ENCODE data around the gene CRYBB3.
A peak's percentile ranks its signal among the peaks of the same experiment; 100 is the strongest.
"Not testable (repeated sequence)": the region's sequence is repeated elsewhere in the genome, so short reads cannot be mapped to it uniquely, and the experiment has no call there.

The CRYBB3 gene

DNA sequence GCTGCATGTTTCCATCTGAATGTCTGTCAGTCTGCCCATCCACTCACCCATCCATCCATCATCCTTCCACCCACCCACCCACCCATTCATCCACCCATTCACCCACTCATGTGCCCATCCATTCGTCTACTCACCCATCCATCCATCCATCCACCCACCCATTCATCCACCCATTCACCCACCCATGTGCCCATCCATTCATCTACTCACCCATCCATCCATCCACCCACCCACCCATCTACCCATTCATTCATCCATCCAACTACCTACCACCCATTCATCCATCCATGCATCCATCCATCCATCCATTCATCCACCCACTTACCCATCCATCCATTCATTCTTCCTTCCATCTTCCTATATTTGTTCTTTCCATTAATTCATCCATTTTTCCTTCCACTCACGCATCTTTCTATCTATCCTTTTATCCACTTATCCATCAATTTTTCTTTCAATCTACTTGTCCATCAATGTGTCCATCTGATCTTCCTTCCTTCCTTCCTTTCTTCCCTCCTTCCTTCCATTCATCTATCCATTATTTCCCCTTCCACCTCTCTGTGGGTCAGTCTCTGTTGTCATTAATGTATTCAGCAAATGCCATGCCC lies 8.0 kb downstream of the CRYBB3 start:
- no peak for DNase-seq

DNA sequence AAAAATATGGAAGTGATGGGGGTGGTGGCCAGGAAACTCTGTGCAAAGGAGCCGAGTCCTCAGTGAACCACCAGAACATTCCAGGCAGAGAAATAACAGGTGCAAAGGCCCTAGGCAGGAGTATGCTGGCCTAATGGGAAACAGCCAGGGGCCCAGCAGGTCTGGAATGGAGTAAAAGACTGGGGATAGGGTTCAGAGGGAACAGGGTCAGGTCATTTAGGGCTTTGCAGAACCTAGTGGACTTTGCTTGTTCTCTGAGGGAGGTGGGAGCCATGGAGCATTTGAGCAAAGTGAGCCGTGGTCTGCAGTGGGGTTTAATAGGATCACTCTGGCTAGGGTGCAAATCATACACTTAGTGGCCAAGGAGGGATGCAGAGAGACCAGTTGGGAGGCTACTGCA lies 8.7 kb downstream of the CRYBB3 start:
- no peak for DNase-seq

DNA sequence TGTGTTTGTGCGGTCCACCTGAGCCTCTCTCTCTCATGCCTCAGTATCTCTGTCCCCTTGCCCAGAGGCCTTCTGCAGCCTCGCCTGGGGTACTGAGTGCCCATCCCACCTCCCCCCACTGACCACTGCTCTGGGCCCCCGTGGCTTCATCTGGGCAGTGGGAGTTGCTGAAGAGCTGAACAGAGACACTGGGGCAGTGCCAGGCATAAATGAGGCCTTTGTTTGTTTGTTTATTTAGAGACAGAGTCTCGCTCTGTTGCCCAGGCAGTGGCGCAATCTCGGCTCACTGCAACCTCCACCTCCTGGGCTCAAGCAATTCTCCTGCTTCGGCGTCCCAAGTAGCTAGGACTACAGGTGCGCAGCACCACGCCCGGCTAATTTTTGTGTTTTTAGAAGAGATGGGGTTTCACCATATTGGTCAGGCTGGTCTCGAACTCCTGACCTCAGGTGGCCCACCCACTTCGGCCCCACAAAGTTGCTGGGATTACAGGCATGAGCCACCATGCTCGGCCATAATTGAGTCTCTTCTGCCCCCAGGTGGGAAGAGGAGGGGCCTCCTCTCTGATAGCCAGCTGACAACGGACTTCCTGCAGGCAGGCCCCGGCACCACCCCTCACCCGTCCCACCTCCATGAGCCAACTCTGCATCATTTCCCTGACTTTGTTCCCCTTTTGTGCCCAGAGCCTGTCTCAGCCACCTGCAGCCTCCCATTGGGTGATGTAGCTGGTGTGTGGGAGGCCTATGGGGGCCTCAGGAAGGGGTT lies 9.3 kb downstream of the CRYBB3 start:
- no peak for DNase-seq

DNA sequence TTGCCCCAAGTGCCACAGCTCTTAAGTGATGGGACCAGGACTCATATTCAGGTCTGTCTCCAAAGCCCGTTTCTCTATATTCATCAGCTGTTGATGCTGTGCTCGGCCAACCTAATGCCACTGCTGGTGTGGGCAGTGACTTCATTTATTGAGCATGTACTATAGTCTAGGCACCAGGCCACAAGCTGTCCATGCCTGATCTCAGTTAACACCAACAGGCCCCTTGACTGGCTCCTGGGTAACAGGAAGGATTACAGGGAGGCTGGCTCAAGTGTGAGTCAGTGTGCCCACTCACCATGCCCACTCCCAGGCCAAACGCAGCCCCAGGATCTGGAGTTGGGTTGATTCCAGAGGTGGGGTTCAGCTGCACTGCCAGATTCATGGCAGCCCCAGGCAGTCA lies 11.1 kb downstream of the CRYBB3 start:
- DNase-seq: no peak

DNA sequence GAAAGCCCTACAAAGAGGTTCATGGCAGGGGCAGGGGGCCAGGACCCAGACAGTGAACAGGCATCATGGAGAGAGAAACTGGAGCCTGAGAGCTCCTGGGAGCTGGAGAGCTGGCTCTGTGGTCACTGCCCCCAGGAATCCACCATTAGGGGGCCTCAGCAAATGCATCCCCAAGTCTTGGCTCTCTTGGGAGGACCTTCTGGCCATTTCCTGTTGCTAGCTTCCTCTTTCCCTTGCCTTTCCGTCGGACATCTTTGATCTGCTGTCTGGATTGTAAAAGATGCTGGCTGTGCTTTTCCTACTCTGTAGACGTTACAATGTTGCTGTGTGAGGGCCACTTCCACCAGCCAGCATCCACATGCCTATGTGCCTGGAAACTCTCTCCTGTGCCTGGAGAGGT lies 12.7 kb downstream of the CRYBB3 start:
- DNase-seq: no peak

DNA sequence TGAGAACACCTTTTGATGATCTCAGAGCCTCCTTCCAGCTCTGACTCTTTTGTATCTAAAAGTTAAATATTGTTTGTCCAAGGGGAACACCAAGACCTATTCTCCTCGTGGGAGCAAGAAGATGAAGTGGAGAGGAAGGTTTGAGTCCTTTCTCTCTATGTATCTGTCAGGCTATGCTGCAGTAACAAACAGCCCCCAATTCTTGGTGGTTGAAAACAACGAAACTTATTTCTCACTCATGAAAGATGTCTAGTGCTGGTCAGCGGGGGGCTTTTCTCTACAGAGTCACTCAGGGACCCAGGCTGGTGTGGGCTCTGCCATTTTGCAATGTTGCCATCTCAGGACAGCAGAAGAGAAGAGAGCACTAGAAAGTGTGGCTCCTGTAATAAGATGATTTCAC lies 13.6 kb downstream of the CRYBB3 start:
- DNase-seq: no peak

DNA sequence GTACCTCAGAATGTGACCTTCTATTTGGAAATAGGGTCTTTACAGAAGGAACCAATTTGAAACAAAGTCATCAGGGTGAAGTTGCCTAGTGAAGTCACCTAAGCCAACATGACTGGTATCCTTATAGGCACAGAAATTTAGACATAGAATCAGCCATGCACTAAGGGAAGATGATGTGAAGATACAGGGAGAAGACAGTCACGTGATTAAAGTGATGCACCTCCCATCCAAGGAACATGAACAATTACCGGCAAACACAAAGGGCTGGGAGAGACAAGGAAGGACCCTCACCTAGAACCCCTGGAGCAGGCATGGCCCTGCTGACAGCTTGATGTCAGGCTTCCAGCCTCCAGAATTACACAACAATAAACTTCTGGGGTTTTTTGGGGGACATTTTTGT lies 16.6 kb downstream of the CRYBB3 start:
- no peak for DNase-seq

DNA sequence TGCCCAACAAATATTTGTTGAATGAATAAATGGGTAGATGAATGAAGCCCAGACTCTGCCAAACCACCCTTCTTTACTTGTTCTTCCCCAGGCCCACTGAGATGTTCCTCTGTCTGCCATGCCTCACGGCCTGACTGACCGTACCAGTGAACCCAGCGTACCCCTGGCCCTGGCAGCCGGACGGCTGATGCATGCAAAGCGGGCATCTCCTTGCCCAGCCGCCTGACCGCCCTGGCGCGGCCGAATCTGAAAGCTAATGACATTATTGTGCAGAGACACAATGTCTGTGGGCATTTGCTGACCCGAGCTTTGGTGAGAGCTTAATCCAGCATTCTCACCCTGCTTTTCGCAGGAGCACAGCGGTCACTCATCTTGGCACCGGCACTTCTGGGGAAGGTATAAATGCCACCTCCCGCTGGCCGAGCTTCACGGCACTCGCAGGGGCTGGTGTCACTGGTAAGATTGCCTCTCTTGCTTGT lies 19.6 kb downstream of the CRYBB3 start, which contains the start of gene CRYBB2:
CRYBB2 (plus strand) TSS at position 429 of the 479 bp plus-strand sequence. CDS start 1,791 bp downstream, outside the sequence.
- DNase-seq: no peak

DNA sequence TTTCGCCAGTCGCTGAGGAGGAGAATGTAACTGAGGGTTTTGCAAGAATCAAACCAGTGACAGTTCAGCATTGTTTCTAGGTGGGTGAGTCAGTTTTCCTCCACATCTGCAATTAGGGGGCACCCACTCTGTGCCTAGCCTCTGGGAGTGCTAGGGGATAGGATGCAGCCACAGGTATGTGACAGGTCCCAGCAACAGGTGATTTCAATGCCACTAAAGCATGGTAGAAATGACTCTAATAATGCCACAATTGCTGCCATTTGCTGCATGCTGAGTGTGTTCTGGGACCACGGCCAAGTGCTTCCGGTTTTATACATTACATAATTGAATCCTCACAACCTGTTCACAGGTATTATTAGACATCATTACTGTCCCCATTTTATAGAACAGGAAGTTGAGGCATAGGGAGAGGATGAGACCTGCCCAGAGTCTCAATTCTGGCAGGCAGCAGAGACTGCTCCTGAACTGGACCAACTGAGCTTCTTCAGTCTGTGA lies 20.3 kb downstream of the CRYBB3 start:
- DNase-seq: no peak

DNA sequence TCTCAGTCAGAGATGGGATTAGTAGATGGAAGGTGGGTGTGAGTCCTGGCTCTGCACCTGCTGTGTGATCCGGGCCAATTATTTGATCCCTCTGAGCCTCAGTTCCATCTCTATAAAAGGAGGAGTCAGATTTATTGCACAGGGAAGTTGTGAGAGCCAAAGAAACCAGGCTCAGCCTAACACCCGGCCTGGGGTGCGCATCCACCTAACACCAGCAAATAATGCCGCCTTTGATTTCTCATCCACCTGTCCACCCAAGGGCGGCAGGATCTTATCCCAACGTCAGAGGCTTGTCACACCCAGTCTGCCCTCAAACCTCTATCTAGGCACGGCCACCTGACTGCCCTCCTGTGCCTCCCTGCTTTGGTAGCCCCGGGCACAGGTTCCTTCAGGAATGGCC lies 22.1 kb downstream of the CRYBB3 start:
- no peak for DNase-seq

DNA sequence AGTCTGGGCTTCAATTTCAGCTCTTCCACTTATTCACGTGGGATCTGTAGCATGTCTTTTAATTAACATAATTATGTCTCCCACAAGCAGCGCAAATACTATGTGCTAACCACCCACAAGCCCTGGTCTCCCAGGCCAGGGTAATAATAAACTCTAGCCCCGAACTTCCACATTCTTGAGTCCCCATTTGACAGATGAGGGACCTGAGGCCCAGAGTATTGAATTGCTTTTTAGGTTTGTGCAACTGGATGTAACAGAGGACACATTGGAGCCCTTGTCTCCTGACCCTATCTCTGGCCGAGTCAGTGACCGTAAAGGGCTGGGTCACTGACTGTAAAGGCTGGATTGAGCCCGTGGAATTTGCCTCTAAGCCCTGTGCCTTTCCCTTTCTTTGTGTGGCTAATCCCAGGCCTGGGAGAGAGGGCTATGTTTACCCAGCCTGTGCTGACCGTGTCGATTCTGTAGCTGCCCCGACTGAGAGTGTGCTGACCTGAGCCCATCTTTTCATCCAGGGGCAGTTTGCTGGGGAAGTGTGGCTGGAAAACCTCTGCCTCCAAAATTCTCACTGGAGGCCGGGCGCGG lies 23.7 kb downstream of the CRYBB3 start:
- DNase-seq: no peak

DNA sequence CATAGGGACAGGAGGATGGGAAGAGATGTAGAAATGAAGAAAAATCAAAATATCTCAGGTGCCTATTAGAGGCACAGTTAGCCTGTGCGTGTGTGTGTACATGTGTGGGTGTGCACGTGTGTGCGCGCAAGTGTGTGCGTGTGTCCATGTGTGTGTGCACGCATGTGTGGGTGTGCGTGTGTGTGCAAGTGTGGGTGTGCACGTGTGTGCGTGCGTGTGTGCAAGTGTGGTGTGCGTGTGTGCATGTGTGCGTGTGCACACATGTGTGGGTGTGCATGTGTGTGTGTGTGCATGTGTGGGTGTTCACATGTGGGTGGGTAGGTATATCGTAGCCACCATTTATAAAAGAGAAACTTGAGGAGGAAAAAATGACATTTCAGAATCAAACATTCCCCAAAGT lies 29.2 kb downstream of the CRYBB3 start:
- no peak for DNase-seq

DNA sequence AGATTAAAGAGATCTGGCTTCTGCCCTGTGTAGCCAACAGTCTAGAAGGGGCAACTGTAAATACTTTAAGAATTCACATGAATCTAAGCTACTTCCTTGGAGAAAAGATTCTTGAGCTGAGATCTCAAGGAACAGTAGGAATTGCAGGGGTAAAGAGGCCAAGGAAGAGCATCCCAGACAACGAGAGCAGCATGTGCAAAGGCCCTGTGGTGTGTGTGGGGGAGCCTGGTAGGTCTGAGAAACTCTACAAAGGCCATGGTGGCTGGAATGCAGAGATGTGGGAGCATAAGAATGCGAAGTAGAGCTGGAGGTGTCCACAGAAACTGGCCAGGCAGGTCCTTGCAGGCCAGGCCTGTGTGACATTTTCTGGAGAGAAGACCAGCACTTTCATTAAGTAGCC lies 31.1 kb downstream of the CRYBB3 start:
- not testable (repeated sequence) for DNase-seq

DNA sequence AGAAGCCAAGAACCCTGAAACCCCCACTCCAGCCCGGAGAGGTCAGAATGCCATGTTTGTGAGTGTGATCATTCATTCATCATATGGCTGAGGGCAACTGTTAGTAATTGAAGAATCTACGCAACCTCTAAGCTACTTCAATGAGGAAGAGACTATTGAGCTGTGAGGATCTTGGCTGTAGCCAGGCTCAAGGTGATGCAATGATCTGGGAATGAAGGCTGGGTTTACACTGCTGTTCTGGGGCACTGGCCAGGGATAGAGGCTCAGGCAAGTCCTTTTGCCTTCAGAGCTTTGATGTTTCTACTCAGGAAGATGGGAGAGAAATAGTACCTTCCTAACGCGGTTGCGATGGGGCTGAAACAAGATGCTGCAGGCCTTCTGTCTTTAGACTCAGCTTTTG lies 32.6 kb downstream of the CRYBB3 start:
- no peak for DNase-seq

DNA sequence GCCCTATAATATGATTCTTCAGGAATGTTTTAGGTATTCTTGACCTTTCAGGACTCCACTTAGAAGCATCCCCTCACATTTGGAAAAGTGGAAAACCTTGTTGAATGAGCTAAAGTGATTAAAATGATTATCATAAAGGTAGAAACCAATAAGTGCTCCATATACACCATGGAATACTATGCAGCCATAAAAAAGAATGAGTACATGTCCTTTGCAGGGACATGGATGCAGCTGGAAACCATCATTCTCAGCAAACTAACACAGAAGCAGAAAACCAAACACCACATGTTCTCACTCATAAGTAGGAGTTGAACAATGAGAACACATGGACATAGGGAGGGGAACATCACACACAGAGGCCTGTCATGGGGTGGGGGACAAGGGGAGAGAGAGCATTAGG lies 34.0 kb downstream of the CRYBB3 start:
- DNase-seq: not testable (repeated sequence)

DNA sequence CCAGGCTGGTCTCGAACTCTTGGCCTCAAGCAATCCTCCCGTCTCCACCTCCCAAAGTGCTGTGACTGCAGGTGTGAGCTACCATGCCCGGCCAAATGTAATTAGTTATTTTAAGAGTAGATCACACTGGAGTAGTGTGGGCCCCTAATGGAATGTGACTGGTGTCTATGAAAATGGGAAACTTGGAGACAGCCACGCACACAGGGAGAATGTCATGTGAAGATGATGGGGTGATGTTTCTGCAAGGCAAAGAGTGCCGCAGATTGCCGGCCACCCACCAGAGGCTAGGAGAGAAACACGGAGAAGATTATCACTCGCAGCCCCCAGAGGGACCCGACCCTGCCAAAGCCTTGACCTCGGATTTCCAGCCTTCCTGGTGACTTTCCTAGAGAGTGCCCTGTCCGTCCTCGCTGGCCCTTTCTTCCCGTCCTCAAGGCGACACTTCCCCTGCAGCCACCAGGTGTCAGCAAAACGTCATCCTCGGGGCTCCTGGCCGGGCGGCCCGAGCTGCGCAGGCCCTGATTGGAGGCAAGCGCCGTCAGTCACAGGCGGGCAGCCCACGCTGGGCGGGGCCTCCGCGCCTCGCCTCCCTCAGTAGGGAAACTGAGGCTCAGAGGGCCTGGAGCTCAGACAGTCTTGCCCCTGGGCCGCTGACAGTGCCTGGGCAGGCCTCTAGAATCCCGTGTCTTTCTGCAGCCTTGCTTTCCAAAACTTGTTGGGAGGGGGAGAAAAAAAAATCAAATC lies 36.1 kb downstream of the CRYBB3 start:
- DNase-seq: peak; percentile 54

DNA sequence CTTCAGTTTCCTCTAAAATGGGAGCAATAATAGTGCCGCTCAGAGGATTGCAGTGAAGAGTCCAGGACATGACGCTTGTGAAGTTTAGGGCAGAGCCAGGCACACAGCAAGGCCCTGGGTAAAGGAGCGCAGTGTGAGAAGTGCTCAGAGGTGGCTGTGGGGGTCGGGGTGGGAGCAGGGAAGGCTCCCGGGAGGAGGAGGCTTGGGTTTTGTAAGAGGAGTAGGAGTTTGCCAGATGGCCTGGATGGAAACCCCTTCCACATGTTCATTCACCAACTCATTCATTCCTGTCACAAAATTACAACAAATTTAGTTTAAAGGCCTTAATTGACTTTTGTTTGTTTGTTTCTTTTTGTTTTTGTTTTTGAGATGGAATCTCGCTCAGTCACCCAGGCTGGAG lies 36.8 kb downstream of the CRYBB3 start:
- DNase-seq: no peak

DNA sequence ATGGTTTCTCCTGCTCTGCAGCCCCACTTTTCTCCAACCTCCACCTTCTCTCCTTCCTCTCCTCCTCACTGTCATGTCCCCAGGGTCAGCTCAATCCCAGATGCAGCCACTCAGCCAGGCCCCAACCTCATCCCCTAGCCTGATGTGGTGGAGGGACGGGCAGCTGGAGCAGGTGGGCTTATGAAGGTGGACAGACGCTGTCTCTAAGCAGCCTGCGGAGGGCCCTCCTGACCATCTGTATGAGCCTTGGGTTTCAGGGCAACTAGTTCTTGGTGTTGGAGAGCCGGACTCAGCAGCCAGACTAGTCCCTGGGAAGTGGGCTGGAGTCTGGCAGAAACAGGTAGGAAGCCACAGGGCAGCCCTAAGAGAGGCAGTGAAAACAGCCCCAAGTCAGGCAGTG lies 37.8 kb downstream of the CRYBB3 start:
- DNase-seq: no peak

DNA sequence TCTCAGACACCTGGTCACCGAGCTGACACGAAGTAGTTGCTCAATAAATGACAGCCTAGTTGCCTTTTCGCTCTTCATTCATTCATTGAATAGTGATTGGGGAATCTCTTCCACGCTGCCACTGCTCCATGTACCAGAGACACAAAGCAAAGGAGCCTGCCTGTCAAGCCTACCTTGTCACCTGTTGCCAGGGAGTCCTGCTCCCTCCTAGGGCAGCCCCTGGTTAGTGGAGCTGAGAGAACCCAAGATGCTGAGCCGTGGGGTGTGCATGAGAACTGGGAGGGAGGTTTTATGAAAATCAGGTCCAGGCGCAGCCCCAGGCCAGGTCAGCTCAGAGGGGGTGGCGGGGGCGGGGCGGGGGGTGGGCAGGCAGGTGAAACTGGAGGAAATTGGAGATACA lies 38.4 kb downstream of the CRYBB3 start:
- DNase-seq: not testable (repeated sequence)

DNA sequence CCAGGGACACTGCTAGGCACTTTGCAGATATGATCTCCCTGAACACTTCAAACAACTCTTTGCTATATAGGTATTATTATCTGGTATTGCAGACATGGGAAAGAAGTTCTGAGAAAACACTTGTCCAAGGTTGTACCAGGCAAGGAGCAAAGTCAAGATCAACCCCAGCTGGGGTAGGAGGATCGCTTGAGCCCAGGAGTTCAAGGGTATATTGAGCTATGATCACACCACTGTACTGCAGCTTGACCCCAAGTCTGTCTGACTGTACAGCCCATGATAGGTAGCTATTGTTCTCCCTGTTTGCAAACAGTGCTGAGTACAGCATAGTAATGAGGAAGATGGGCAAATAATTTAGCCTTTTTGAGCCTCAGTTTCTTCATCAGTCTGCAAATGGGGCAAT lies 55.5 kb downstream of the CRYBB3 start:
- not testable (repeated sequence) for DNase-seq
